ENCODE data around the gene HSPA12B. TPM values are rescaled to one million over a fixed set of nuclear protein-coding genes. Genes with fewer than 3 reads are reported as not detected.

HSPA12B gene
- total RNA-seq, 1 experiment from 2014 or later, result 2.7 TPM

DNA sequence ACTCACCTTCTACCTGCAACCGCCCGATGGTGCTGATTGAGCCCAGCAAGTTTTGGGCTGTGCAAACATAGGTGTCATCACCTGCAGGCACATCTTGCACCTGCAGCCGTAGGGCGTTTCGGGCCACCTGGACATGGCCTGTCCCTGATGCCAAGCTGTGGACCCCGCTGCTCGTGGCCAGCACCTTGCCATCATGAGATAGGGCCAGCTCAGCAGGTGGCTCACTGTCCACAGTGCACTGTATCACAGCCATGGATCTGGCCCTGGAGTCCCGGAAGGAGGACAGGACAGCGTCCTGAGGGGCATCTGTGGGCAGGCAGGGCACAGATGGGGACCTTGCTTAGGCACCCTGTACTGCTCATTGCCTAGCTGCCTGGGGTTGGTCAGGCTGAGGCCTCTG, 40.6 kb upstream of the HSPA12B start:
- H3K9me3 Mint-ChIP-seq, result peaks cover 3% of the 10 kb centered on the region in 2 experiments; a peak in 3 of 5 replicates
- no CpG with 5 or more reads among the region's 9 CpGs for WGBS (ENCODE audit: extremely low coverage, insufficient read length, low lambda C conversion rate)
- Histone ChIP-seq H4K91ac (ENCODE audit: insufficient read length, low read depth, low read length) (no peak overlapping the region), H3K4me2 (ENCODE audit: insufficient read depth, insufficient read length, low read length) (no peak overlapping the region), H4K8ac (replicated peaks; ENCODE audit: insufficient read length, low read depth, low read length) (no peak overlapping the region), H3K4ac (ENCODE audit: low read depth, low read length) (no peak overlapping the region), H3K9me3 (ENCODE audit: control insufficient read depth, low read depth, low read length) (no peaks in the 10 kb centered on the region), H3K27ac (ENCODE audit: insufficient read length, low read depth, low read length) (no peak overlapping the region), H3K23me2 (ENCODE audit: insufficient read length, low read depth, low read length, poor library complexity, severe bottlenecking) (no peaks in the 10 kb centered on the region), H3K4me1 (ENCODE audit: insufficient read depth, low read length) (no peaks in the 10 kb centered on the region), H2AK5ac (ENCODE audit: insufficient read length, low read length) (no peak overlapping the region), H3K14ac (ENCODE audit: insufficient read depth, low read length) (no peak overlapping the region), H2BK120ac (ENCODE audit: low read depth, low read length, poor library complexity, severe bottlenecking) (no peak overlapping the region), H2BK5ac (ENCODE audit: insufficient read length, low read length) (no peak overlapping the region), H2BK12ac (ENCODE audit: insufficient read length, low read depth, low read length) (no peak overlapping the region), H2BK20ac (ENCODE audit: low read depth, low read length, poor library complexity, severe bottlenecking) (no peak overlapping the region), H3K56ac (ENCODE audit: insufficient read length, low read depth, low read length) (no peak overlapping the region), H3T11ph (ENCODE audit: low read length) (no peak overlapping the region), H3K27me3 (ENCODE audit: insufficient read depth, low read length) (no peaks in the 10 kb centered on the region), H4K5ac (ENCODE audit: insufficient read length, low read depth, low read length) (no peak overlapping the region), H3K18ac (ENCODE audit: insufficient read length, low read depth, low read length) (no peak overlapping the region), H4K20me1 (ENCODE audit: control insufficient read depth, insufficient read depth, insufficient read length) (no peaks in the 10 kb centered on the region), H3K79me2 (ENCODE audit: insufficient read depth, low read length) (no peaks in the 10 kb centered on the region), H2BK15ac (ENCODE audit: low read depth, low read length) (no peak overlapping the region), H3K23ac (ENCODE audit: insufficient read length, low read depth, low read length) (no peak overlapping the region), H3K79me1 (ENCODE audit: insufficient read depth, low read depth, low read length, poor library complexity, severe bottlenecking) (no peaks in the 10 kb centered on the region), H3K9ac (ENCODE audit: extremely low read depth, insufficient read length, low read length) (no peak overlapping the region), H2AFZ (ENCODE audit: low read length) (no peak overlapping the region)
- no peak overlapping the region for H3K4me3 Mint-ChIP-seq
- H3K36me3 Mint-ChIP-seq (ENCODE audit: insufficient read depth in 1 of 3, low read depth in 3 of 3), result no peaks in the 10 kb centered on the region; a peak in 1 of 7 replicates
- peaks cover 2 to 7% of the 10 kb centered on the region in 2 experiments; a peak in 3 of 4 replicates for H3K4me1 Mint-ChIP-seq
- TF ChIP-seq, protein P1, sequence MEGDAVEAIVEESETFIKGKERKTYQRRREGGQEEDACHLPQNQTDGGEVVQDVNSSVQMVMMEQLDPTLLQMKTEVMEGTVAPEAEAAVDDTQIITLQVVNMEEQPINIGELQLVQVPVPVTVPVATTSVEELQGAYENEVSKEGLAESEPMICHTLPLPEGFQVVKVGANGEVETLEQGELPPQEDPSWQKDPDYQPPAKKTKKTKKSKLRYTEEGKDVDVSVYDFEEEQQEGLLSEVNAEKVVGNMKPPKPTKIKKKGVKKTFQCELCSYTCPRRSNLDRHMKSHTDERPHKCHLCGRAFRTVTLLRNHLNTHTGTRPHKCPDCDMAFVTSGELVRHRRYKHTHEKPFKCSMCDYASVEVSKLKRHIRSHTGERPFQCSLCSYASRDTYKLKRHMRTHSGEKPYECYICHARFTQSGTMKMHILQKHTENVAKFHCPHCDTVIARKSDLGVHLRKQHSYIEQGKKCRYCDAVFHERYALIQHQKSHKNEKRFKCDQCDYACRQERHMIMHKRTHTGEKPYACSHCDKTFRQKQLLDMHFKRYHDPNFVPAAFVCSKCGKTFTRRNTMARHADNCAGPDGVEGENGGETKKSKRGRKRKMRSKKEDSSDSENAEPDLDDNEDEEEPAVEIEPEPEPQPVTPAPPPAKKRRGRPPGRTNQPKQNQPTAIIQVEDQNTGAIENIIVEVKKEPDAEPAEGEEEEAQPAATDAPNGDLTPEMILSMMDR (conservative IDR thresholded peaks at IDR 0.05), result no peak
- H3K27ac Mint-ChIP-seq, result no peak overlapping the region
- peaks cover 7% of the 10 kb centered on the region for H3K27me3 Mint-ChIP-seq (ENCODE audit: low read depth)
- no peak for DNase-seq

Measured in H9 (cell line).